NCI-H524 (cell line): ENCODE results near the gene TBX15.

Experiments used
- DNase-seq, 2 experiments: peaks; one replicate each; lab custom pipeline; 2025; lab: John Stamatoyannopoulos, UW

TBX15 gene

DNA sequence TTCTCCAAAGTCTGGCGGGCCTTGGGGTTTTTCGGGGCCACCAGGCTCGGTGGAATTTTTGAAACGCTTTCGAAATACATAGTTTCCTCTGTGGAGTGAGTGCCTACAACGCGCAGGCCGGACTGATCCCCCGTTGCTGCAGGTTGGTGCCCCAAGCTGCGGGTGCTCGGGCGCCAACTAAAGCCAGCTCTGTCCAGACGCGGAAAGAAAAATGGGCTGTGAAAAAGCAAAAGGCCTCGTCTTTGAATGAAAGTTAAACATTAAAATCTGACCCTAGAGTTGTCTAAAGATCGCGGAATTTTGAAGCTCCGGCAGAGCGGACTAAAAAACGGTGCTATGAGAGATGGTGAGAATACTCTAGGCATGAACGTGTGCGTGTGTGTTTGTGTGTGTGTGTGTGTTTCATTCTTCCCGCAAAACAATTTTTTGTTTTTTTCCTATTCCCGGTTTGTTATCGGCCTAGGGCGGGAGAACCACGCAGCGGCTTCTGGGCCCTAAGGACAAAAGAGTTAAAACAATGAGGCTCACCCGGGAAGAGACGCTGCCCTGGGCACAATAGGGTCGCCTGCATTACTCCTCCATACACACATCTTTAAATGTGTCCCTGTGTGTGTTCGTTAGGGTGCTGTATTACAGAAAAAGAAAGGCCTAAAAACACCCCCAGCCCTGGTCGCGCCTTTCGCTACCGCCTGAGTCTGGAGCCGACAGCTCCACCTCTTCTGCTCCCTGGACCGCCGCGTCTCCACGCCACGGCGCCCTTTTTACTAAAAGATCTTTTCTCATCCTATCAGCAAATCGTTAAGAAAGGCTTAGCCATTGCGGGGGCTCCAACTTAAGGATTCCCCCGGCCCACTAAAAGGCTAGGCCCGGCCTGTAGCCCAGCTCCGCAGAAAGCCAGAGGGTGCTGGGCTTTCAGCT, 3.2 kb downstream of the TBX15 start:
- no peak for DNase-seq

DNA sequence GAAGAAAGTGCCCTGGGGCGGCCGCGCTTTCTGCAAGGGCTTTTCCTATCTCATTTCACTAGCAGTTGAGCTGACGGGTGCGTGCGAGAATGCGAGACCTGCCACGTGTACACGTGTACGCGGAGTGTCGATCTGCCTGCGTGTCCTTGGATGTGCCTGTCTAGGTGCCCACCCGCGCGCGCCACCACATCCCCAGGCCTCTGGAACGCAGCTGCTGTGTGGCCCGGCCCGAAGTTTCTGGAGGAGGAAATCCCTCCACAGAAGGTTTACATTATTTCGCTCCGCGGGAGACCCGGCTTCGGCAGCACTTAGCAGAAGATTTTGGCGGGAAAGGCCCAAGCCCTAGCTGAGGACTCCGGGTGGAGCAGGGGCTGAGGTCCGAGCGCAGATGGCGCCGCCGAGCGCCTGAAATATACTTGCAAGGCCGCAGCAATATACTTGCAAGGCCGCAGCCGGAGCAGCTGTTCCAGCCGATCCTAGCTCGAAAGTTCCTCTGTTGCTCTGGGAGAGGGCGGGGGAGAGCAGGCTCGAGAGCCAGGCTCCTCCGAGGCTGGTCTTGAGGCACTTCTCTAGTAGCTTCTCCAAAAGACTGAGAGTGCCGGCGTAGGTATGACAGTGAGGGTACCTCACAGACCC, 3.9 kb downstream of the TBX15 start:
- no peak for DNase-seq

GRCh38 chr1:118983558-118984041, 4.5 kb downstream of the TBX15 start:
- no peak for DNase-seq

GRCh38 chr1:118982821-118983557, 5.2 kb downstream of the TBX15 start:
- no peak for DNase-seq

- no peak for DNase-seq
These were observed 5.9 kb downstream of the TBX15 start for GRCh38 chr1:118982266-118982665.

- DNase-seq, result no peak
These were observed 6.7 kb downstream of the TBX15 start for GRCh38 chr1:118981436-118981835.

GRCh38 chr1:118979754-118980575, 8.2 kb downstream of the TBX15 start:
- DNase-seq, result no peak

DNA sequence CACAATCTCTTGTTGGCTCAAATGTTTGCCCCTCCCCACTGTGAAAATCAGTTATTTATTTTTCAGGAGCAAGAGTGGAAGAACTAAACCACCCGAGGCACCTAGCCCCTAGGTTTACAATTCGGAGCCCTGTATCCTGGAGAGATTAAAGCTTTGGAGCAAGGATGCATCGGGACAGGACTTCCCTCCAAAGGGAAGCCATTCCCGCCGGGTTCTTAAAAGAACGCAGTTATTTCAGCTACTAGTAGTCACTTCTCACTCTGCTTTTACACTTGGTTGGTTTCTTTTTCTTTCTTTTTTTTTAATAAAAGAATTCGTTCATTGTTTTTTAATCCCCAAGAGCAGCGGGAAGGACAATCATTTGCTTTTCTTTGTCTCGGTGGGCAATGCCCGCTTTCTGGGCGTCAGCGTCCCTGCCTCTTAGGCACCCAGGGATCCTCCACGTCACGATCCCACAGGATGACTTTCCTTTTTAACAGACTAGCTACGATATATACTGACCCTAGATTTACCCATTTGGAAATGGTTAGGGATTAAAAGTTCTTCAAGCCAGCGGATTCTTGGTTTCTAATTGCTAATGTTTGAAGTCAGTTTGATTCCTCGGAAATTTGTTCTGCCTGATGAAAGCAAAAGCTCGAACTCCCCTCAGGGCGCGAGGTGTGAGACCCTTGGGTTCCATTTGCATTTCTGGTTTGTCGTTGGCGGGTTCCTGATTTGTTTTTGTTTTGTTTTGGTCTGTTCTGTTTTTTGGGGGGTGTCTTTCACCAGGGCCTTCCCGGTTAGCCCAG, 9.0 kb downstream of the TBX15 start:
- DNase-seq, result no peak

- DNase-seq, result no peak
These were observed 10.5 kb downstream of the TBX15 start for GRCh38 chr1:118977600-118977999.

- DNase-seq, result no peak
These were observed 13.5 kb downstream of the TBX15 start for GRCh38 chr1:118974661-118975060.

- no peak for DNase-seq
These were observed 14.5 kb downstream of the TBX15 start for GRCh38 chr1:118973531-118974137.

DNA sequence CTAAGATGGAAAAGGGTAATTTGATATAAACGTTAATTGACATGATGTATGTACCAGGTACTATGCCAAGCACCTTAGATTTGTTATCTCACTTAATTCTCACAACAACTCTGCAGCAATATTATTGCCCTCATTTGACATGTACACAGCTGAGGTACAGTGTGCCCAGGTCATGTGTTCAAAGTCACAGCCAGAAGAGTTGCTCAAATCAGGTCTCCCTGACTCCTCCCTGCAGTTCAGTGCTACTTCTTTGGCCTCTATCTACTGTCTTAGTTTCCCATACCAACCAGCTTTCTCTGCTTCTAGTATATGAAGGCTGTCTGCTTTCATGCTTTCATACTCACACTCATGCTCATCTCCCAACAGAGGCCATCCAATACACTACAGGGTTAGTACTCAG, 15.1 kb downstream of the TBX15 start:
- DNase-seq, result no peak

GRCh38 chr1:118970451-118970850, 17.7 kb downstream of the TBX15 start:
- DNase-seq, result no peak

- no peak for DNase-seq
These were observed 24.4 kb downstream of the TBX15 start for GRCh38 chr1:118963456-118964430.

- DNase-seq, result no peak
These were observed 25.0 kb downstream of the TBX15 start for GRCh38 chr1:118963138-118963455.

GRCh38 chr1:118961156-118961555, 27.0 kb downstream of the TBX15 start:
- DNase-seq, result no peak

DNA sequence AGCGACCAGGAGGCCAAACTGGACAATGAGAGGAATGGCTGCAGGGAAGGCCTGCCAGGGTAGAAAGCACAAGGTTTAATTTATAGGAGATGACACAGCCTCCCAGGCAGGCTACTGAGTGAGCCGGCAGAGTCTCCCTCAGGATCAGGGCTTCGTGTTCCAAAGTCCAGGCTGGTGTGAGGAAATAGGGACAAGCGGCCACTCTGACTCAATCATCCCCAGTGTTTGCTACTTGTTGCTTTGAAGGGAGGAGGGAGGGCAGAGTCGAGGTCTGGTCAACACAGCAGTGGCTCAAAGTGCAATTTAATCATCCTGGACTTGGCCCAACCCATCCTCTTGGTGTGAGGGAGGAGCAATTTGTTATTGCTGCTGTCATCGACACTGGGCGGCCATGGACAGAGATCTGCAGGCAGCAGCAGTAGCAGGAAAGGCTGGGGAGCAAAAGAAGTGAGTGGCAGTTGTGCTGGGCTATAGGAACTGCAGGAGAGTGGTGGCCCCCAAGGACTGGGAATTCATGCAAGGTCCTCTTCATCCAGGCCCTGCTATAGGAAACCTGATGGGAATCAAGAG, 27.5 kb downstream of the TBX15 start:
- DNase-seq, result no peak

DNA sequence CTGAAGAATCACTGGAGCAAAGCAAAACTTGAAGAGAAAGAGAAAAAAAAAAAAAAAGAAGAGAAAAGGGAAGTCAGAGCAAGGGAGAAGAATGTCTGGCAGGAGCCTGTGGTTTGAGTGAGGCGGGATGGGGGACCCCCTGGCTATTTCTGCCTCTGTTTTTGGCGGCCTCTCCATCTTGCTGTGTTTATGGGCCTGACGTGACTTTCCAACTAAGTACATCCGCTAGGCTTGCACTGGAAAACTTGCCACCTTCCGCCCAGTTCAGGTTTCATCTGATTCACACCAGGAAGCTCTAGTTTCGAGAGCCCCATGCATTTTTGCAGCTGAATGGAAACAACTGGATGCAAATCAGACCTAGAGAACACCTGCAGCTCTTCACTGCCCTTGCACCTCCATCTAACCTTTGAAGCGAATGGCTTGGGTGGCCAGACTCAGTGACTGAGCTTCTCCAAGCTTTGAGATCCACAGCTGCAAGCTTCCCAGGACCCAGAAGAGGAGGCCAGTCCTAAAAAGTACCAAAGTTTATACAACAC, 28.0 kb downstream of the TBX15 start:
- DNase-seq, result no peak
